GM21619 (cell line): Measurements from ENCODE around the gene CORO2B.
"Not testable (repeated sequence)": the region's sequence is repeated elsewhere in the genome, so short reads cannot be mapped to it uniquely, and the experiment has no call there.

Experiments used
- ATAC-seq: cut with Tn5 transposase; IDR thresholded peaks from one replicate; pipeline ENCODE4 v1.9.1; 2021; ENCODE audit not compliant: unreplicated experiment

The CORO2B gene

DNA sequence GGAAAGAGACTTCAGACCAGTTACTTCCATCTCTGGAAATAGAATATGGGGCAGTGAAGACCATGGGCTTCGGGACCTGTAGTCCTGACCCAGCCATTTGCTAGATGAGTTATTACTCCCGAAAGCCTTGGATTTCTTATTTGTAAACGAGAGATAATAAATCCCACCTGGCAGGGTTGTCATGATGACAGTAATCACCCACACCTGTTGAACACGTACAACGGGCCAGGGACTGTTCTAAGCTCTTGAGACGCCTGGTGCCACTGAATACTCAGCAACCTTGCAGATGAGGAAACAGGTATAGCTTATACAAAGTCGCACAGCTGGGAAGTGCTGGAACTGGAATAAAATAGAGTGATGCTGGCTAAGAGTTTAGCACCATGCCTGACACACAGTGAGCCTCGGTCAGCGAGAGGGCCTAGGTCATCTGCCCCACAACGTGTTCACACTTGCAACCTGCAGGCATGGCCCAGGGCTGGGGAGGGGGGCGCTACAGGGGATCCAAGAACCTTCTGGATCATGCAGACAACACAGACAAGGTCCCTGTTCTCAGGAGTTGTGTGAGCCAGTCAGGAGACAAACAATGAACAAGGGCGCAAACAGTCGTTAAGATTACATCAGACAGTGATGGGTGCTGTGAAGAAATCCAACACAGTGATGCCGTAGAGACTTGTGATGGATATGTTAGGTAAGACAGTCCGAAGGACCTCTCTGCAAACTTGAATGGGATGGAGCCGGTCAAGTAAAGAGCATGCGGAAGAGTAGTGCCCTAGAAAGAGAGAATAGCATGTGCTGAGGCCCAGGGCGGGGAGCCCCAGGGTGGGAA, 89.2 kb downstream of the CORO2B start:
- ATAC-seq, result no peak

DNA sequence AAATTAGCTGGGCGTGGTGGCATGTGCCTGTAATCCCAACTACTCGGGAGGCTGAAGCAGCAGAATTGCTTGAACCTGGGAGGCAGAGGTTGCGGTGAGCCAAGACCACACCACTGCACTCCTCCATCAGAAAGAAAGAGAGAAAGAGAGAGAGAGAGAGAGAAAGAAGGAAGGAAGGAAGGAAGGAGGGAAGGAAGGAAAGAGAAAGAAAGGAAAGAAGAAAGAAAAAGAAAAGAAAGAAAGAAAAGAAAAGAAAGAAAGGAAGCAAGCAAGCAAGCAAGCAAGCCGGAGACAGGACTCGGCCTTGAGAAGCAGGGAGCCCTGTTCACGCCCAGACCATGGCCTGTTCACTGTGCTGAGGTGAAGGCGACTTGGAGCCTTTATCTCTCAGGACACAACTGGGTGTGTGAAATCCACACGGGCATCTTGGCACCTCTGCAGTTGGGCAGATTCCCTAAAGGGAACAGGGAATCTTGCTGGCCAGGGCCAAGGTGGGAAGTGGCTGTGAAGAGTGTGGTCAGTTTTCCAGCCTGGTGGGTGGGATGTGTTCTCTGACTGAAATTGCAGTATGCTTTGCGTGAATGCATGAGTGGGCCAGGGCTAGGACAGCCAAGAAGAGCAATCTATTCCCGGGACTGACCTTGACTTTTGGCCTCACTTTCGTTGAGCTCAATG, 90.3 kb downstream of the CORO2B start:
- ATAC-seq, result no peak

DNA sequence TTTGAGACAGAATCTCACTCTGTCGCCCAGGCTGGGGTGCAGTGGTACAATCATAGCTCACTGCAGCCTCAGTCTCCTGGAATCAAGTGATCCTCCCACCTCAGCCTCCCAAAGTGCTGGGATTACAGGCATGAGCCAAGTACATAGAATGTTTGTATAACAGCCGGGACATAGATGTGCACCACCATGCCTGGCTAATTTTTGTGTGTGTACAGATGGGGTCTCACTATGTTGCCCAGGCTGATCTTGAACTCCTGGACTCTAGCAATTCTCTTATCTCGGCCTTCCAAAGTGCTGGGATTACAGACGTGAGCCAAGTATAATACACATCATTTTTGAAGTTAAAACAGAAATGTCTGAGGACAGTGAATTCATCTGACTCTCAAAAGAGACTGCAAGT, 93.5 kb downstream of the CORO2B start:
- ATAC-seq, result no peak

DNA sequence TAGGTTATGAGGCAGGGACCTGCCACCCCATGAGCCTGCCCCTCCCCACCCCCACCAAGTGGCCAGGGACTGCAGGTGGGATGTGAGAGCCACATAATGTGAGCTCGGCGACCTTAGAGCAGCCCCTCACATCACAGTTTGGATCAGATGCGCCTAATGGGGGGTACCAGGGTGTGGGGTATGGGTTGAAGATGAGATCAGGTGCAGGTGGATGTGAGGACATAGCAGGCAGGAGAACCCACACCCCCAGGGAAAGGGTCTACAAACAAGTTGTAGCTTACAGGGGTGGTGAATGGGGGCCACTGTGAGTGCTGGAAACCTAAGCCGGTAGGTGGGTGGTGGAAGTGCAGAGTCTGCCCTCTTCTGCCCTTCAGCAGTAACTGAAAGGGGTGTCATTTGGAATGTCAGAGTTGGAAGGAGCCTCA, 94.0 kb downstream of the CORO2B start:
- no peak for ATAC-seq

DNA sequence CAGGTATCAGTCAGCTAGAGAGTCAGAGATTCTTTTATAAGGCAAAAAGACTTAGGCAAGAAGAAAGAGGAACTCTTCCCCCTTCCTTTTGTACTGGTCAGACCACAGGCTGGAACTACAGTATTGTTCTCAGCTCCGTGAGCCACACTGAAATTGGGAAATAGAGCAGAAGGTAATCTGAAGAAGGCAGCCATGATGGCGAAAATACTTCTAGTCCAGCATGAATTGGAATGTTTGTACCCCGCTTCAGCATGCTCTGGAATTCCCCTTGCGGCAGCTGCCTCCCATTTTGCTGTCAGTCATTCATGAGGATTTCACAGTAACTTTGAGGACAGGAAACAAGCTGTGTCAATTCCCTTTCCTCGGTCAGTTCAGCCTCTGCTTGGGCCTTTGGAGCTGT, 96.2 kb downstream of the CORO2B start:
- ATAC-seq, result no peak

DNA sequence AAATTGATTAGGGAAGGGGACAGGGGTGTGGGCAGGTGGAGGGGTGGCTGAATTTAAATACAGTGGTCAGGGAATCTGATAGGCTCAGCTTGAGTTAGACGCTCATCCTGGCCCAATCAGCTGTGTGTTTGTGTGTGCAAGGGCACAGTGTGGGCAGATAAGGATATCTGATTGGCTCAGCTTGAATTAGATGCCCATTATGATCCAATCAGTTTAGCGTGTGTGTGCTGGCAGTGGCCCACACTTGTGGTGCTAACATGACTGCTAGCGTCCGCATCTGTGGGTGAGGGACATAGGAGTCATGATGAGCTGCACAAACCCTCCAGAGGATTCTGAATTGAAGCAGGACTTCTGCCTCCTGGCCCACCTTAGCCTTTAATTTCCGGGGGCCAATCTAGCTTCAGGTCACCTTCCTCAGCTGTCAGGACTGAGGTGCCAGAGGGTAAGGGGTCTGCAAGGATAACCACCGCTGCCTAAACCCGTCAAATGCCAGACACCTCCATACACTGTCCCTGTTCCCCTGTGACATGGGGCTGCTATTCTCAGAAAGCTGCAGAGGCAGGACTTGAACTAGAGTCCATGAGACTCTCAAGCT, 97.3 kb downstream of the CORO2B start:
- ATAC-seq, result no peak

DNA sequence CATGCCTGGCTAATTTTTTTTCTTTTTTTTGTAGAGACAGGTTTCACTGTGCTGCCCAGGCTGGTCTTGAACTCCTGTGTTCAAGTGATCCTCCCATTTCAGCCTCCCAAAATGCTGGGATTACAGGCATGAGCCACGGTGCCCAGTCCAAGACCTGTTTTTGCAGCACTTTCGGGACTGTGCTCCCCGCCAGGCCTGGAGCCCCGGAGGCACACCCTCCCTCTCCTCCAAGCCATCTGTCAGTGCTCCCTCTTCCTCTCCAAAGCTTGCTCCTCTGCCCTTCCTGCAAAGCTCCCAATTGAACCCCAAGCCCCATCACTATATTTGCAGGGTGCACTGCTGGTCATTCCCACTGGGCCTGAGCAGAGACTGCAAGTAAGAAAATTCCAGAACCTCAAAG, 98.1 kb downstream of the CORO2B start:
- ATAC-seq, result no peak

DNA sequence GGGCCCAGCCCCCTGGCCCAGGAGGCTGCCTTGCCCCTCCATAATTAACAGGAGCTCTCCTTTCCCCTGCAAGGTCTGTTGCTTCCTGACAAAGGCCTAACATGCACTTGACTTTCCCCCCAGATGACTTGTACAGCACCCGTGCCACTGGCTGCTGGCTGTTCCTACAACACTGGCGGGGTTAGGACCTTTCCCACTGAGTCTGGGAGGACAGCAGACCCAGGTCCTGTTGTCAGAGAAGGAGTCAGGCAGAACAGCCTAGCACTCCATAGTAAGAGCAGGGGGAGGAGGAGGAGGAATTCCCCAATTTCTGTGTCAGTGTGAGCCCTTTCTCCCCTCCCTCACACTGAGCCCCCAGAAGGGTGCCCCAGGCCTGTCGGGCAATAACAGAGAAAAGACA, 99.2 kb downstream of the CORO2B start:
- ATAC-seq, result no peak

DNA sequence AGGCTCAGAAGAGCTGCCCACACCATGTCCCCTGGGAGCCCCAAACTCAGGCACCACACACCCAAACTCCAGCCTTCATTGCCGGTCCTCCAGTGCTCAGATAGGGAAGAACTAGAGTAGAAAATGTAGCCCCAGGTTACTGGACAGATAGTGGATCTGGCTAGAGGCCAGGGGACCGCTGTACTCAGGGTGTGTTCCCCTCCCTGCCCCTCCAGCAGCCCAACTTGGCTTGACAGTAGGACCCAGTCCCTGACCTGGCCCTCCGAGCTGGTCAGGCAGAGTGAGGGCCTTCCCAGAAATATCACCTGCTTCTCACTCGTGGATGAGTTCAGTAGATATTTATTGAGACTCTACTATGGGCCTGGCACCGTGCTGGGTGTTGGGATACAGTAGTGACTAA, 100.0 kb downstream of the CORO2B start:
- ATAC-seq, result no peak

DNA sequence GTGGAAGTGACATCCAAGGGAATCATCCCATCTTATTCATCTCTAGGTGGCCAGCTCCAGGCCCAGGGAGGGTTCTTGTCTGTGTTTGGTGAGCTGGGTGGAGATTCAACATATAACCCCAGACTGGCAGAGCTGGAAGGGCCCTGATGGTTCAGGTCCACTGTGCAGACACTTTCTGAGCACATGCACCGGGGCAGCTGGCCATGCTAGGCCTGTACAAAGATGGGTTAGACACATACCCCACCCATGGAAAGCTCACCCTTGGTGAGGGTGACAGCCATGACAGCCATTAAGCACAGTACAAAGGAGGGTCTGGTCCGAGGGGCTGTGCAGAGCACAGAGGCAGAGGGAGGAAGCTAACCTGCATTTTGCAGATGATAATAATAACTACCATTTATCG, 100.4 kb downstream of the CORO2B start:
- no peak for ATAC-seq

DNA sequence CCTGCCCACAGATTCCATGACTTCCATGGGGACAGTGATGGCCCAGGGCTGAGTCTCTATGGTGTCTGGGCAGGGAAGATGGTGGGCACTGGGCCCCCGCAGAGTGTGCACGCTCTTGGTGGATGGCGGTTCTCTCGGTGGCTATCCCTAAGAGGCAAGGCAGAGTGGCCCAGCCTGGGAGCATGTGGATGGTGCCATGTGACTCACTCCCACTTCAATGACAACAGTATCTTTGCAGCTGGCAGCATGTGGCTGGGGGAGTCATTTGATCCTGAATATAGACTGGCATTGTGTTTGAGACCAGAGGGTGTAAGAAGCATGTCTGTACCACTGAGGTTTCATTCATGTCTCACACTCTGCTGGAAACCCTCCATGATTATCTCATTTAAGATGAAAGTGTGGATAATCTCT, 101.2 kb downstream of the CORO2B start:
- no peak for ATAC-seq

DNA sequence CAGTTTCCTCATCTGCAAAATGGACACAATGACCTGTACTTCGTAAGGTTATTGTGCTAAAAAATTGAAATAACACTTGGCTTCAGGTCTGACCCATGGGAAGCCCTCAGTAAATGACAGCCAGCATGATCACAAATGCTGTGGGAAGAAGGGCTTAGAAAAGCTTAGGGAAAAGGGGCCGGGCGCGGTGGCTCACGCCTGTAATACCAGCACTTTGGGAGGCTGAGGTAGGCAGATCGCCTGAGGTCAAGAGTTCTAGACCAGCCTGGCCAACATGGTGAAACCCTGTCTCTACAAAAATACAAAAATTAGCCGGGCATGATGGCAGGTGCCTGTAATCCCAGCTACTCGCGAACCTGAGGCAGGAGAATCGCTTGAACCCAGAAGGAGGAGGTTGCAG, 102.0 kb downstream of the CORO2B start:
- ATAC-seq, result not testable (repeated sequence)

DNA sequence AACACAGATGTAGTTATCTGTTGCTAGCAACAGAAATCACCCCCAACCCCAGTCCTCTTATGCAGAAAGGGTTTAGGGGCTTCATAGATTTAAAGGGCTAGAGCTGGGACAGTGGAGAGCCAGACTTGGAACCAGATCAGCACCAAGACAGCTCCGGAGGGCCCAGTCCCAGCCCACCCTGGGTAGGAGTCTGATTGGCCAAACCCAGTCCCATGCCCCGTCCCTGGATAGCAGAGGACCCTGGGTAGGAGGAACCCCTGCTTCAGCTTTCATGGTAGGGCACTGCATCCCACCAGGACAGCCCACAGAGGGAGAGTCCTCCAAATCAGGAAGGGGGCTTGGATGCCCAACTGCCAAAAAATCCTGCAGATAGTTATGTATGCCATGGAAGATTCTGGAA, 103.0 kb downstream of the CORO2B start:
- no peak for ATAC-seq

DNA sequence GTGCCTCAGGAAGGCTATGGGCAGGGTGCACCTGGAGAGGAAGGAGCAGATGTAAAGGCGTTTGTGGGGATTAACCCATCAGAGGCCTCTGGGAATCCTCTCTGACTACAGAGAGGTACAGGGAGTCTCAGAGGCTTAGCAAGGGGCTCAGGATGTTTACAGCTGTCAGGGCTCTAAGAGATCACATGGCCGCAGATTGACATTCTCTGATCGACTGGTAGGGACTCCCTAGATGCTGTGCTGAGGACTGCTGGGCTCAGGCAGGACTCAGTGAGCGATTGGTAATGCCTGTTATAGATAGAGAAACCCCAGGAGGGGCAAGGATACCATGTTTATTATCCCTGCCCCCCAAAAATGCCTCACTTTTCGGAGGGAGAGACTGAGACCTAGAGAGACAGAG, 103.5 kb downstream of the CORO2B start:
- no peak for ATAC-seq

DNA sequence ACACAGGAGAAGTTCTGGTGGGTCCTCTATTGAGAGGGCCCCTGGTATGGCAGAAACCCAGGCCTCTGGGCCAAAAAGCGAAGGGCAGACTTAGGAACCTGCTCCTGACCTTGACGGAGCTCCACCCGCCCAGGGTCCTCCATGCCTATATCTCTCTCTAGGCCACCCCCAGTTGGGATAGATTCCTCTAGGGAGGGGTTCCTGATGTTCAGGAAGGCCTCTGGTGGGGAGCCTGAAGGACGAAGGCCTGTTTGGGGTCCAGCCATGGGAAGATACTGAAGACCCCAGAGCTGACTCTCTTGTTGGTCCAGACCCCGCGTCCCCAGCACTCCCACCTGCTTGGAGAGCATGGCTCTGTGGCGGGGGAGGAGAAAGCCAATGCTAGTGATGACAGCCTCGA, 104.2 kb downstream of the CORO2B start:
- ATAC-seq, result no peak

DNA sequence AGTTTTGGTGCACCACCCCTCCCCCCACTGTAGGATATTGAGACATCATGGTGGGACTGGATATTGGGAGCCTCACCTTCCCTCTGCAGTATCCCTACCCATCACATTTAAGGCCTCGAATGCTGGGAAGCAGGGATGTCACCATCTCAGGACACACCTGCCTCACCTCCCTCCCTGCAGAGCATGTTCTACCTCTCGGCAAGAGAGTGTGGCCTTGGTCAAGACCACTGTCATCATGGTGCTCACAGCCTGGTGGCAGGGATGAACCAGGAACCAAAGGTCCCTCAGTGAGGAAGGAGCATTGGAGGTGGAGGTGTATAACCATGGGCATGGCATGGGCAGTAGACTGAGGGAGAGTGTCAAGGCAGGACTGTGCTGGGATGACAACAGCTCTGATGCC, 104.8 kb downstream of the CORO2B start:
- ATAC-seq, result no peak

DNA sequence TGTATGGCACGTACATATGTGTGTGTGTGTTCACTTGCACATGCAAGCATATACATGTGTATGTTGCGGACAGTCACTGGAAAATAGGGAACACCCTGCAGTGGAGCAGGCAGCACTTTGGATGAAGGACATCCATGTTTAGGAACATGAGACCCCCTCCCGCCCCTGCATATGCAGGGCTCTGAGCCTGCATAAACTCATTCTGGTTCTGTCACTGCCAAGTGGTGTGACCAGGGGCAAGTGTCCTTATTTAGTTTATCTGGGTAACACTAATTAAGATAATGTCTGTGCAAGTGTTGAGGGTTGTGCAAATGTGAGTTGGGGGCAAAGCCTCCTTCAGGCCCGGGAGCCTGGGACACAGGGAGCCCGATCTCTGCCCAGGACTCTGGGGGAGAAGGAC, 105.7 kb downstream of the CORO2B start:
- no peak for ATAC-seq

DNA sequence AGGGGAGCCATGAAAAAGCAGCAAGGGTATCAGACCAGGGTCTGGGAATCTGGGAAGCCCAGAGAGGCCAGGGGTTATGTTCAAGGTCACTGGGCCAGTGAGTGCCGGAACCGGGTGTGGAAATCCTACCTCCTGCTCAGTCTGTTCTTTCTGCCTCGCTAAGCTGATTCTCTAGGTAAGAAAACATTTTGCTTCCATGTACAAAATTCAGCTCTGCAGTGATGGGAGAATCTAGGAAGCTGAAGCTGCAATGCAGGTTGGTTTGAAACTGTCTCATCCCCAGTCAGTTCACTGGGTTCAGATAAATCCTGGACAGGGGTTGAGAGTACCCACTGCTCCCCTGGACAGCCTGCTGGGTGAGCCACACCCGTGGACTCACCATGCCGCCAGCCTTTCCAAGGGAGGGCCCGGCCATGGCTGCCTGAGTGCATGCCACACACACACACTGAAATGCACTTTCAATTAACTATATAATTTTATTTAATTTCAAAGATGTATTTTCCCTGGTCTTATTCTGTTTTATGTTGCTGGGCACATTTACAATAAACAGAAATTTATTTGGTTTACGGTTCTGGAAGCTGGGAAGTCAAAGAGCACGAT, 108.4 kb downstream of the CORO2B start:
- no peak for ATAC-seq

DNA sequence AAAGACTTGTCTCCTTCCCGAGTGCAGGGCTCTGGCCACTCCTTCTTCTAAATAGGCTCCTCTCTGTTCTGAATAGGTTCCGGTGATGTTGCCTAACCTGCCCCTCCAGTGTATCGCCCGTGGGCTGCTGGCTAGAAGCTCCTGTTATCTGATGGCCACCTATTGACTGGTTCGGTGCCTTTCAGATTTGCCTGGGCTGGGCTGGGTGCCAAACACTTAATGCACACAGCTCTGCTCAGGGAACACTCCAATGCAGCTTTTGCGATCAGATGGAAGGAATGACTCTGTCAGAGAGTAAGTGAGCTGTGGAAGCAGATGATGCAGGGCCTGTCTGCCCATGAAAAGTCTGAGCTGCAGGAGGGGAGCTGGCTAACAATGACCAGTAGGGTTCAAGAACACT, 112.9 kb downstream of the CORO2B start:
- ATAC-seq, result no peak

DNA sequence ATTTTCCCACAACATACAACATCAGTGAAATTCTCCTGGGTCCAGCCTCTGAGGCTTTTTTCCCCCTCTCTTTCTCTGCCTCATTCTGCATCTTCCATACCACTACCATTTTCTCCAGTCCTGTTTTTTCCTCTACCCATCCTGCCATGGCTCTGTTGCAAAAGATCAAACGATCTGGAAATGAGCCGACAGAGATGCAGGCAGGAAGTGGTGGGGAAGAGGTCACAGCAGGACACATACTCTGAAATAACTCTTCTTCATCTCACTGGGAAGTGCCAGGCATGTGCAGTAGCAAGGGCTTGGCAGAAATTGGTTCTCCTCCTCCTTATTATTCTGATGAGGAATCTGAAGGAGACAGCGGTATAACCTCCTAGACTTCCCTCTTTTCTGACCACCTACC, 114.3 kb downstream of the CORO2B start:
- no peak for ATAC-seq

DNA sequence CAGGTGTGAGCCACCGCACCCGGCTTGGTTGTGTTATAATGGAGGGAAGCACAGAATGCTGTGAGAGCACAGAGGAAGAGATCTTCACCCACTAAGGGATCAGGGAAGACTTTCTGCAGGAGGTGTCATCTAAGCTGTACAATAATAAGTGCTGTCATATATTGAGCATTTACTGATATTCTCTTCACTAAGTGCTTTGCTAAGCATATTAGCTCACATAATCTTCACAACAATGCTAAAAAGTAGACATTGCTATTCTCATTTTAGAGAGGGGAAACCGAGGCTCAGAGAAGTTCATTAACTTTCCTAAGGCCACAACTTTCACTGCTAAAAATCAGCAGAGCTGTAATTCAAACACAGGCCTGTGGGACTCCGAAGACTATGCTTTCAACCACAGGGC, 115.3 kb downstream of the CORO2B start:
- no peak for ATAC-seq

DNA sequence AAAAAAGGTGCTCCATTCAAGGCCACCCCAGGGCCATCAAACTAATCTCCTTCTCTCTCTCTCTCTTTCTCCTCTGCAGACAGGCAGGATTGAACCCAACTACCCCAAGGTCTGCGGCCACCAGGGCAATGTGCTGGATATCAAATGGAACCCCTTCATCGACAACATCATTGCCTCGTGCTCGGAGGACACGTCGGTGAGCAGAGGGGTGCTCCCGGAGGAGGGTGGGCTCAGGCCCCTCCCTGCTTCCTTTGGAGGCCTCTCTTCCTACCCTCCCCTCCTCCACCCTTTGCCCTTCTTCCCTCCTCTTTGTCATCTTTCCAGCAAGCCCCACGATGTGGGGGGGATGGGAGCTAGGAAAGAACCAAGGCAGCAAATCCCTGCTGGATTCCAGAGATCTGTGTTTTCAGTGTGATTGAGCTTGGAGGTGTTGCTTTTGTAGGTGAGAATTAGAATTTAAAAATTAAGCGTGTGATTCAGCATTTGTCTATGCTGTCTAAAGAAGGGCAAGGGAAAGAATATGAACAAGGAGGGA, 116.3 kb downstream of the CORO2B start:
- ATAC-seq, result no peak
